ENCODE measurements around the gene PCYT1A.
"Not testable (repeated sequence)": the region's sequence is repeated elsewhere in the genome, so short reads cannot be mapped to it uniquely, and the experiment has no call there.

The PCYT1A gene

DNA sequence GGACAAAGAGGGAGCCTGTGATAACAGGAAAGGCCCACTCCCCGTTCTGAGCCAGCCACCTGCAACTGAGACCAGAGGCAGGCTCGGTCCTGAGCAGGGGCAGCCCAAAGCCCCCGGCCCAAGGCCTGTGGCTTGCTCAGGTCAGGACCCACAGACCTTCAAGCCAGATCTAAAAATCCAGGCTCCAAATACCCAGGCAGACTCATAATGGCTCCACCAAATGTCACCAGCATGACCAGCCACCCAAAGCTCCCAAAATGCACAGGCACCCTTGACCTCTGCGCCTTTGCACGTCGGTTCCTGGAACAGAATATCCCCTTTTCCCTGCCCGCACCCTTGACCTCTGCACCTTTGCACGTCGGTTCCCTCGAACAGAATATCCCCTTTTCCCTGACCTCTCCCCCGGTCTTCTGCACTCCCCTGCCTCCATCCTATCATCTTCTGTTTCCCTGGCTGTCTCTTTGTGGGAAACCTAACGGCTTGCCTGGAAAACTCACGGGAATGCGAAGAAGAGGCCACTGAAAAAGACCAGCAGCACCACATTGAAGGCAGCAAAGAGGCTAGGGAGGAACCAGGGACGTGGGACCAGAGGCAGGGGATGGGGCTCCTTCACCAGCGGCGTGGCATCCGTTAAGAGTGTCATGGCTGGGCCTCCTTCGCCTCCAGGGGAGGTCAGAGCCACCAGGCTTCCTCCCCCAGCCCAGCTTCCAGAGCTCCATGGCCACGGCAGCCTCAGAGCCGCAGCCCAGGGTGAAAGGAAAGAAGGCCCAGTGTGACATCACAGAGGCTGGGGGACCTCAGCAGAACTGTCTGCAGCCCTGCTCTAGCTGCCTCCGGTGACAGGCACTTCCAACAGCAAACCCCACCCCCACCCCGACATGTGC lies 76.6 kb downstream of the PCYT1A start, which contains the start of gene ZDHHC19:
Gene ZDHHC19, minus strand, starts transcription at position 728 of the 884 bp plus-strand sequence. Its CDS starts 85 bp downstream, at position 643.
- no peak for DNase-seq

DNA sequence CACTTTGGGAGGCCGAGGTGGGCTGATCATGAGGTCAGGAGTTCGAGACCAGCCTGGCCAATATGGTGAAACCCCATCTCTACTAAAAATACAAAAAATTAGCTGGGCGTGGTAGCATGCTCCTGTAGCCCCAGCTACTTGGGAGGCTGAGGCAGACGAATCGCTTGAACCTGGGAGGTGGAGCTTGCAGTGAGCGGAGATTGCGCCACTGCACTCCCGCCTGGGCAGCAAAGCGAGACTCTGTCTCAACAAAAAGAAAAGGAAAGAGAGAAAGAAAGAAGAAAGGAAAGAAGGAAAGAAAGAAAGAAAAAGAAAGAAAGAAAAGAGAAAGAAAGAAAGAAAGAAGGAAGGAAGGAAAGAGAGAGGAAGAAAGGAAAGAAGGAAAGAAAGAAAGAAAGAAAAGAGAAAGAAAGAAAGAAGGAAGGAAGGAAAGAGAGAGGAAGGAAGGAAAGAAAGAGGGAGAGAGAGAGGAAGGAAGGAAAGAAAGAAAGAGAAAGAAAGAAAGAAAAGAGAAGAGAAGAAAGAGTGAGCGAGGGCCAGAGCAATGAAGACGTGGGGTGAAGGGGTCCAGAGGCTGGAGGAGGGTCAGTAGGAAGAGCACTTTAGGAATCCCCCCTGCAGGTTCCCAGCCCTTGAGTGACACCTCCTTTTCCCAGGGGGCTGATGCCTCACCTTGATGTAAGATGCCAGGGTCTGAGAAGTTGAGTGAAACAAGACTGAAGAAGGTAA lies 77.4 kb downstream of the PCYT1A start:
- DNase-seq, result not testable (repeated sequence)

DNA sequence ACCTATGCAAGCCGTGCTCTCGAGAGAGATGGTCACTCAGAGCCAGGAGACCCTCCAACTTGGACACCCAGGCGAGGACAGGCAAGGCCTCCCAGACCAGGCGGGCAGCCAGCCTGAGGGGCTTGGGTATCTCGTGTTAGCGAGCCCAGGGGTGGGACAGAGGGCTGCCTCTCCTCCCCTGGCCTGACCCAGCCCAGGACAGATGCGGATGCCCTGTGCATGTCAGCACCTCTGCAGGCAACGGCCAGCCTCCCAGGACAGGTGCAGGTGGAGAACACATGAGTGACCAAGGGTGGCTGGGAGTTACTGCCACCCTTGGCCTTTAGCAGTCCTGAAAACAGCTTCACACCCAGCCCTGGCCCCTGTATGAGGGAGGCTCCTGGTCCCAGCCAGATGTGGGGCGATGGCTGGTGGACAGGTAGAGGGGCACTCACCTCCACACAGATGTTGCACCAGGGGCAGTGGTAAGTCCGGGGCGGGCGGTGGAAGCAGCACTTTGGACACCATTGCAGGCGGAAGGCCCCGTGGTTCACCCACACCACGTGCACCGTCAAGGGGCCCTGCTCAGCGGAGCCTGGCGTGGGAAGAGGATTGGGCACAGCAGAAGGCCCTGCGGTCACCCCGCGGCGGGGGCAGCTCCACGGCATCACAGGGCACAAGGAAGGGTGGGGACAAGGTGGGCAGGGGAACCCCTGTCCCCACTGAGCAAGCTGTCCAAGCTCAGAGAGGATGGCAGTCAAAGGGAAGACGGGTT lies 78.4 kb downstream of the PCYT1A start:
- no peak for DNase-seq

DNA sequence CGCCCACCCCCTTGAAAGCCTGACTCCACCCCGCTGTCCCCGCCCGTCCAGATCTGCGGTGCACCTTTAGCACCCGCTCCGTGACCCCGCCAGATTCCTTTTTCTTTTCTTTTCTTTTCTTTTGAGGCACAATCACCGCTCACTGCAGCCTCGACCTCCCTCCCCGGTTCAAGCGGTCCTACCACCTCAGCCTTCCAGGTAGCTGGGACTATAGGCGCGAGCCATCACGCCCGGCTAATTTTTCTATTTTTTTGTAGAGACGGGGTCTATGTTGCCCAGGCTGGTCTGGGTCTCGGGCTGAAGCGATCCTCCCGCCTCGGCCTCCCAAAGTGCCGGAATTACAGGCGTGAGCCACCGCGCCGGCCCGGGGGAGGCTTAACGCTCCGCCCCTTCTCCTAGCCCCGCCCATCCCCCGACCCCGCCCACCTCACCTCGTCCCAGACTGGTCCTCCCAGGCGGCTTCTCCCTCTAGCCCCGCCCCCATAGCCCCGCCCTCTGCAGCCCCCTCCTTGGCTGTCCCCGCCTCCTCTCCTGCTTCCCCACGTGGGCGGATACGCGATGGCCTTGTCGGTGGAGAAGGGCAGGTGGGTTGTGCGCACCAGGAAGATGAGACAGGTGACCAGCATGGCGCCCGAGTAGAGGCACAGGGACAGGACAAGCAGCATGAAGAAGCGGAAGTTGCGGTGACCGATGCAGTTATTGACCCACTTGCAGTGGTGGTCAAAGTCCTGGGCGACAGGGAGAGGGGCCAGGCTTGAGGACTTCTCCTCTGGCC lies 79.5 kb downstream of the PCYT1A start:
- peak; percentile 5 for DNase-seq

DNA sequence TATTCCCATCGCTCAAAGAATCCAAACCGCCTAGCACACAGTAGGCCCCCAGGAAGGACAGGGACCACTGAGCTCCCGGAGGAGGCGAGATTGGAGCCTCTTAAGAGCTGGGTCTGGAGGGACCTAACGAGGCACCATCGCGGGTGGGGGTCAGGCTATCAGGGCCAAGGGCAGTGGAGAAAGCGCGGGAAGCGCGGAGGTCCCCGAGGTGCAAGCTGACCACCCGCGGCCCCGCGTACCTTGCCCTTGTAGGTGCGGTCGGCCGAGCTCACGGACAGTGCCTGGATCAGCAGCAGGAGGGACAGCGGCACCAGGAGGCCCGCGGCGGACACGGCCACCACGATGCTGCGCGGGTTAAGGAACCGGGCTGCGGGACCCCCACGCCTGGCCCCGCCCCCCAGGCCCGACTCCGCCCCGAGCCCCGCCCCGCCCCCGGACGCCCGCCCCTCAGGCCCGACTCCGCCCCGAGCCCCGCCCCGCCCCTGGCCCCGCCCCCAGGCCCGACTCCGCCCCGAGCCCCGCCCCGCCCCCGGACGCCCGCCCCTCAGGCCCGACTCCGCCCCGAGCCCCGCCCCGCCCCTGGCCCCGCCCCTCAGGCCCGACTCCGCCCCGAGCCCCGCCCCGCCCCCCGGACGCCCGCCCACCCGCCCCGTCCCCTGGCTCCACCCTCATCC lies 80.2 kb downstream of the PCYT1A start:
- no peak for DNase-seq

DNA sequence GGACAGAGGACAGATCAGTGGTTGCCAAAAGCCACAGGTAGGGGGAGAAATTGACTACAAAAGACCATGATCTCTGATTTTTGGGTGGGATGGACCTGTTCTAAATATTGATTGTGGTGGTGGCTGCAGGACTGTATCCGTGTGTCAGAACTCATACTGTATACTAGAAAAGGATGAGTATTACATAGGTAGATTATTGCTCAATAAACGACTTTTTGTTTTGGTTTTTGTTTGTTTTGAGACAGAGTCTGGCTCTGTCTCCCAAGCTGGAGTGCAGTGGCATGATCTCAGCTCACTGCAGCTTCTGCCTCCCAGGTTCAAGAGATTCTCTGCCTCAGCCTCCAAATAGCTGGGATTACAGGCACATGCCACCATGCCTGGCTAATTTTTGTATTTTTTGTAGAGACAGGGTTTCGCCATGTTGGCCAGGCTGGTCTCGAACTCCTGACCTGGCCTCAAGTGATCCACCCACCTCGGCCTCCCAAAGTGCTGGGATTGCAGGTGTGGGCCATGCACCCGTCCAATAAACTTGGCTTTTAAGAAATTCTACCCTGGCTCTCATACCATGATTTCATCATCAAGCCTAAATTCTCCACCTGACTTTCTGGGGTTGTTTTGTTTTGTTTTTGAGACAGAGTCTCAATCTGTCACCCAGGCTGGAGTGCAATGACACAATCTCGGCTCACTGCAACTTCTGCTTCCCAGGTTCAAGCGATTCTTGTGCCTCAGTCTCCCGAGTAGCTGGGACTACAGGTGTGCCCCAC lies 81.9 kb downstream of the PCYT1A start:
- not testable (repeated sequence) for DNase-seq

DNA sequence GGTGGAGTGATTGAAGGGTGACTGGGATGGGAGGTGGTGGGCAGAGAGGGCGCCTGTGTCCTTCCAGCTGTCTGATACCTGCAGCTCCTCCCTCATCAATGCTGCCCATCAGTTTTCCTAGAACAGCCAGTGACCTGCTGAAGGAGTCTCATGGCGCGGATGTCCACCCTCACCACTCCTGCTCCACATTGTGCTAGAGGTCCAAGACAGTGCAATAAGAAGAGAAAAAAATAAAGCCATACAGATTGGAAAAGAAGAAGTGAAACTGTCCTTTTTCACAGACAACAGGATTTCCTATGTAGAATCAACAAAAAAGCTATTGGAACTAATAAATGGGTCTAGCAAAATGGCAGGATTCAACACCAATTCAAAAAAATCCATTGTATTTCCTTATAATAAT lies 83.7 kb downstream of the PCYT1A start:
- DNase-seq, result no peak

DNA sequence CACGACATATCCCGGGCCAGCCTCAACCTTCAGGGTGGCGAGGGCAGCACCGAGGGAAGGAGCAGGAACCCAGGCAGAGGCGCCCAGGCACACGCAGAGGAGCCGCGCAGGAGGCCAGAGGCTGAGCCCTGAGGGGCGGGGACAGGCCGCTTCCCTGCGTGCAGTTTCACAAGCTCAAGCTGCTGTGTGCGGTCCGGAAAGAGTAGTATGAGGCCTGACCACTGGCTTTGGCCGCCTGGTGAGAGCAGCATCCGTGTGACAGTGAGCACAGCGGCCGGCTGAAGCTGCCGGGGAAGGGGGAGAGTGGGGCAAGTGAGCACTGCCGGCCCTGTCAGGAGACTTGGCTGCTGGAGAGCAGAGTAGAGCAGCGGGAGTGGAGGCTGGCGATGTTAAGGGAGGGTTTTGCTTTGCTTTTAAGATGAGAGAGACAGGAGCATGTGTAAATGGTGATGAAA lies 85.0 kb downstream of the PCYT1A start:
- DNase-seq, result no peak

DNA sequence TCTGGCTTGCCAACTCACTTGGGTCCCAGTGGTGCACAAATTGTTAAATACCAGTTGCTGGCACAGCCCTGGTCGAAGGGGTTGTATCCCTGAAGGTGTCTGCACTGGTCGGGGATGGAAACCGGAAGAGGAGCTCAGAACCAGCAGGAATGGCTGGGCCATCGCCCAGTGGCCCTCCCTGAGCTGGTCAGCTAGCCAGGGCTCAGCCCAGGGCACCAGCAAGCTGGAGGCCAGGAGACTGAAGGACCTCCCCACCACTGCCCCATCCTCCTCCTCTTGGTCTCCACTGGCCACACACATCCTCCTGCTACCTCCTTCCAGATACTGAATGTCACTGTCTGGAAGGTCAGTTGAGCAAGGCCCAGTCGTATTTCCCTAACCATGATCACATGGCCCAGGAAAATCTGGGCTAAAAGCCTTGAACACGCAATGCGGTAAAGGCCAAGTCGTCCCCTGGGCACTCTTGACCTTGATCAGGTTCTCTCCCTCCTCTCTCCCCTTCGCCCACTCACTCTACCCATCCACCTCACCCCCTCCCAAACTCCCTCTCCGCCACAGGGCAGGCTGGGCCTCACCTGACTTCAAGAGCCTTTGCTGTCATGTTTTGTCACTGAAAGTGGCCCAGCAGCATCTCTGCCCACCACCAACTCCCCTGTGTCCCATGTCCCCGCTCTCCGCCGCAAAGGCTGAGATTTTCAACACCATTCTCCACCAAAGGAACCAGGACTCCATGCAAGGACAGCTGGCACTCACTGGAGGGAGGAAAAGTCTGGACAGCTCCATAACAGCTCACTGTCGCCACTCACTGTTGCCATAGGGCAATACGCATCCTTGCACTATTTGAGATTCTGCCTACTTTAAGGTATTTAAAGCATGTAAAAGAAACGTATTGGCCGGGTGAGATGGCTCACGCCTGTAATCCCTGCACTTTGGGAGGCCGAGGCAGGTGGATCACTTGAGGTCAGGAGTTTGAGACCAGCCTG lies 88.5 kb downstream of the PCYT1A start:
- no peak for DNase-seq

DNA sequence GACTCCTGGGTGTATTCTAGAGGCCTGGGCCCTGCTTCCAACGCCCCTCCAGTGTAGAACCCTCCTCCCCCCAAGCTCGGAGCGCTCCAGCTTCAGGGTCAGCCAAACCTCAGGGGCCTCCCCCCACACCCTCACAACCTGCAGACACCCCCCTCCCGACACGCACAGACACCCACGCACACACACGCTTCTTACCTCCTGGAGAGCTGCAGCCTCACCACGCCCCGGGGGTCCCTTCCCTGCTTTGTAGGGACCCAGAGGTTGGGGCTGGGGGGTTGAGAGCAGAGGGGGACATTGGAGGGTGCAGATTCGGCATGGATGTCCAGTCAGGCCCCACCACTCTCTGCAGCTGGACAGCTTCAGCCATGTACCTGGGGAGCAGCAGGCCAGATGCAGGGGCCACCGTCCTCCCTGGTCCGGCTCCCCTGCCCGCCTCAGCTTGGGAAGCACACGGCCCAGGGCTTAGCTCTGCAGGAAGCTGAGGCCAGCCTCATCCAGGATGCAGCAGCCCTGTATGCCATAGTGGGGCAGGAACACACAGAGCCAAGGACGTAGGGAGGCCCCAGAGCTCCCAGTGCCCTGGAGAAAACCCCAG lies 89.3 kb downstream of the PCYT1A start:
- DNase-seq, result no peak

DNA sequence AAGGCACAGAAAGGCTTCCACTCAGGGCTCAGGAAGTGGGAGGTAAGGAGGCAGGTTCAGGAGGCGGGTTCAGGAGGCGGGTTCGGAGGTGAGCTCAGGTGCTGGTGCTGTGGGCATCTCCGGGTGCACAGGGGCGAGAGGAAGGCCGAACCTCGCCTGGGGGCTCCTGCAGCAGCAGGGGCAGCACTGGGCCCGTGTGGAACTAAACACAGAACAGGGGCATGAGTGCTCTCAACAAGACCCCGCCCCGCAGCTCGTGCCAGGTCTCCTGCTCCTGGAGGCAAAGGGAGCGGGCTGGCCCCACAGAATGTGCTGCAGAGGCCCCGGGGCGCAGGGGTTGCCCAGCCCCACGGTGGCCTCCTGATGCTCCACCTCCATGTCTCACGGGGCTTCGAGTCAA lies 90.0 kb downstream of the PCYT1A start:
- DNase-seq, result no peak

DNA sequence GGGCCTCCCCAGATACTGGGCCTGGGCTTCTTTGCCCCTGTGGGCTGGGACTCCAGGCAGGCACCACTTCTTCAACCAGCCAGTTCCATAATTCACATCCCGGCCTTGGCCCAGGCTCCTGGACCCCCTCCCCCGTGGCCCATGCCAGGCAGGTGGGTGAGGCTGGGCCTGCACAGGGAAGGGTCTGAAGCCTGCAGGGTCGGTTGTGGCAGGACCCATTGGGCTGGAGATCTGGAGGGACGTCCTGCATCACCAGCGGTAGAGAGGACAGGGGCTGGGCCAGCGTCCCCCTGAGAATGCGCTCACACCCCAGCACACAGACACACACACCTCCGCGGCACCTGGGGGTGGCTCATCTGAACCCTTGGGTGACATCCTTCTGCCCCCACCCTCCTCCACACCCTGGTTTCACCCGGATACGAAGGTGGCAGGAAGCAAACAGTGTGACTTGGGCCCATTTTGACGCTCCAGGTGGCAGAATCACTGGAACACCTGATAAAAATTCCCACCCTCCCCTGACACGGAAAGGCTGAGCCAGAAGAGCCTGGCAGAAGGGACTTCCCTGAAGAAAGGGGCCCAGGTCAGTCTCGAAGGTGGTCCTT lies 91.8 kb downstream of the PCYT1A start:
- DNase-seq, result no peak

DNA sequence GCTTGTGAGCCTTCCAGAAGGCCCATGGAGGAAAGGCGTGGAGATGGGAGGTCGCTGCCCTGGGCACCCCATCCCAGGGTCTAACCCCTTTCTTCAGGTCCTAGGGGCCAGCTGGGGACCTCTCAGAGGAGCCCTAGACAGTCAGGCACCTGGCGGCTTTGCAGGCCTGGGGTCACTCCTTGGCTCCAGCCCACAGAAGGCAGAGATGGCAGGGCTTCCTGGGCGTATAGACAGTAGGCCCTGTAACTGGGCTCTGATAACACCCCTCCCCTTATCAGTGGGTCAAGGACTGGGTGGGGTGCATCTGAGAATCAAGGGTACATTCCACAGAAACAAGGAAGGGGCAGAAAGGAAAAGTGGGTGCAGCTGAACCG lies 93.0 kb downstream of the PCYT1A start:
- DNase-seq, result no peak

DNA sequence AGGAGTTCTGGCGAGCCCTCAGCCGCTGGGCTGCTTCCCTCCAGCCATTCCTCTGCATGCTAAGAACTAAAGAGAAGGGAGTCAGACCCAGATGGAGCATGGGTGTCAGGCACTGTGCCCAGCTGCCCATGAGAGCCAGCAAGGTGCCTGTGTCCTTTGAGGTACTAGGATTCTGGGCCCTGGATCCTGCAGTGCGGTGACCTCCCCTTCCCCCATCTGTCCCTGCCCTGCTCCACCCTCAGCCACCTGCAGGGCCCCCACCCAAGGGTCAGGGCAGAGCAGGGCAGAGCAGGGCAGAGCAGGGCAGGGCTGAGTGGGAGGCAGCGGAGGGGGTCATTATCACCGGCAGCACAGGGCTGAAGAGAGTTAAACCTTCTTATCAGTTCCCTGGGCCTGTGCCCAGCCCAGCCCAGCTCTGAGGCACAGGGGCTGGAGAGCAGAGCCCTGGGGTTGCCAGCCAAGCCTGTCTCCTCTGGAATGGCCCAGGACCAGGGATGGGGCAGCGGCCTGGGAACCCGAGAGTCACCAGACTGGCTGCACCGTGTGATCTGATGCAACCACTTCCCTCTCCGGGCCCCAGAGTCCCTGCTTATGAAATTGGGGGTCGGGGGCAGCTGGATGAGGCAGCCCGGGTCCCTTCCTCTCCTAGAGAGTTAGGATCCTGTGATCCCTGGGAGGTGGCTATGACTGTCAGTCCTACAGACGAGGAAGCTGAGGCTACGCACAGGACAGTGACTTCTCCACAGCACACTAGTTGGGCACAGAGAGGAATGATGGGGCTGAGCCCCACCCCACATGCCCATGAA lies 93.6 kb downstream of the PCYT1A start:
- DNase-seq, result no peak

DNA sequence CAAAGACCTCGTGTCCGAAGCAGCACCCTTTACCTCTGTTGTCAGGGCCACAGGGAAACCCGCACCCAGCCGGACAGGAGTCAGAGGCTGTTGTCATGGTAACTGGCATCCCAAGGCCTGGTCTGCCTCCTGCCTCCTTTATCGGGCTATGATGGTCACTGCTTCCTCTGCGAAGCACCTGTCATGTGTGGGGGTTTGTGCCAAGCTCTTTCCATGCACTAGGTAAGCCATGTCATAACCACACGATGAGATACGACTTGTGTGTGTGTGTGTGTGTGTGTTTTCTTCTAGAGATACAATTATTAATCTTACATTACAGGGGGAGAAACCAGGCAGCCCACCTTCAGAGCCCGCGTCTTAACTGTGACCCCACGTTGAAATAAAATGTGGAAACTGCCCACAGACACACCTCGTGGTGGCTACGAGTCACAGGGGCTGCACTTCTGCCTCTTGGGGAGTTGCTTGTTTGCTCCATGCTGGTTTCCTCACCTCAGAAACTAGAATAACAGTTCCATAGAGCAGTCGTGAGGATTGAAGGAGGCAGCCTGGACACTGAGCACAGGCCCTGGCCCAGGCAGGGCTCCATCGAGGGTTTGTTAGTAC lies 94.3 kb downstream of the PCYT1A start:
- DNase-seq, result no peak

DNA sequence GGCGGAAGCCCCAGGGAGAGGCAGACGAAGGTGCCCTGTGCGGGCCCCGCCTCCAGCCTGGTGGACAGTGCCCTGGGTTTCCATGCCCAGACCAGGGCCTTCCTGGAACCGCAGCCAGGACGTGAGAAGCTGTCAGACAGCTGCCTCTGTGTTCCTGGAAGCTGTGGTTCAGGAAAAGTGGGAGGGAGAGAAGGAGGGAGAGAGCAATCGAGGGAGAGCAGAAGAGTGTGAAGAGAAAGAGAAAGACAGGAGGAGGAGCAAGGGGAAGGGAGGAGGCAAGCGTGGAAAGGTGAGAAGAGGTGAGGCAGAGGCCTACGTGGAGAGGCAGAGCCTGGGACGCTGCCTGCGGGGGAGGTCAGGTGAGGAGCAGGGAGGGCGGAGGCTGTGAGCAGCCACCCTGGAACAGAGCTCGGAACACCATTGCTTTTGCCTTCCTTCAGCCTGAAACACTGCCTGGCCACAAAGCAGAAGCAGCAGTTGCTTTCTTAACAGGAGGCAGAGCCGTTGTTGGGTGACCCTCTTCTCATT lies 94.9 kb downstream of the PCYT1A start:
- DNase-seq, result no peak

DNA sequence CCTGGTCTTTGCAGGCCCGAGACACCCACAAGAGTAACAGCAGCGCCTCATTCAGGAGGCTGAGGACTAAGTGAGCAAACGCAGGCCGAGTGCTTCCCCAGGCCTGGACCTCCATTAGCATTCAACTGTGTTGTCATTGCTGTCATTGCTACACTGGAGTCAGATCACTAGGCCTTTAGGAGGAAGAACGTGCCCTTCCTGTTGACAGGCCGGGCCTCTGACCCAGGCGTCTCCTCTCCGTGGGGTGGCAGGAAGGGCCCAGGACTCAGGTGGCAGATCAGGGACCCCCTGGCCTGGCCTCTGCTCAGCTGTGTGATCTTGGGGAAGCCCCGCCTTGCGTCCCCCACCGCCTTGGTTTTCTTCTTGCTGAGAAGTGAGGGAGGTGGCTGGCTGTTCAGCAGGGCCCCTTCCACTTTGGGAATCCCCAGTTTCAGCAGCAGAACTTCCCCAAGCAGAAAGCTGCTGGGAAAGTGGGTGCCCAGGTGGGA lies 95.4 kb downstream of the PCYT1A start:
- no peak for DNase-seq
